Activated gamma-delta T cell treated with Interleukin-2 at 50 U/mL for 16 hours (primary cell): ENCODE results near the gene SIX5.

ENCODE experiments used
- DNase-seq: peaks from one replicate; pipeline ENCODE4 v3.0.0-alpha.2; 2020

Gene SIX5

GRCh38 chr19:45792470-45793177, 23.6 kb upstream of the SIX5 start, which contains the start of gene DMWD:
TSS of gene DMWD (minus strand) at chr19:45792845. CDS start at chr19:45792756, 89 bp downstream.
- DNase-seq = peak; percentile 99

- no peak for DNase-seq
Measured at GRCh38 chr19:45791744-45792469, 22.9 kb upstream of the SIX5 start.

GRCh38 chr19:45790942-45791341, 21.9 kb upstream of the SIX5 start:
- peak; percentile 26 for DNase-seq

- DNase-seq = no peak
Measured at GRCh38 chr19:45789035-45789786, 20.2 kb upstream of the SIX5 start.

- DNase-seq = no peak
Measured at GRCh38 chr19:45786533-45786894, 17.5 kb upstream of the SIX5 start.

- no peak for DNase-seq
Measured at GRCh38 chr19:45785781-45786532, 16.9 kb upstream of the SIX5 start.

GRCh38 chr19:45785097-45785496, 16.0 kb upstream of the SIX5 start:
- DNase-seq = no peak

- DNase-seq = no peak
Measured at GRCh38 chr19:45784096-45784495, 15.0 kb upstream of the SIX5 start.

GRCh38 chr19:45782820-45783785, 14.1 kb upstream of the SIX5 start:
- DNase-seq = no peak

- DNase-seq = no peak
Measured at GRCh38 chr19:45782162-45782691, 13.2 kb upstream of the SIX5 start, which contains the start of gene DMPK. TSS of gene DMPK (minus strand) at chr19:45782490. CDS start at chr19:45782352, 138 bp downstream.

- DNase-seq = no peak
Measured at GRCh38 chr19:45781214-45782161, 12.4 kb upstream of the SIX5 start.

- no peak for DNase-seq
Measured at GRCh38 chr19:45780448-45781213, 11.6 kb upstream of the SIX5 start.

GRCh38 chr19:45780146-45780447, 11.0 kb upstream of the SIX5 start:
- DNase-seq = no peak

- peak; percentile 68 for DNase-seq
Measured at GRCh38 chr19:45779231-45780145, 10.4 kb upstream of the SIX5 start.

GRCh38 chr19:45778010-45778661, 9.1 kb upstream of the SIX5 start:
- DNase-seq = no peak

- DNase-seq = no peak
Measured at GRCh38 chr19:45777395-45777961, 8.4 kb upstream of the SIX5 start.

- DNase-seq = no peak
Measured at GRCh38 chr19:45774765-45775164, 5.7 kb upstream of the SIX5 start.
